ENCODE data around the gene GBF1. TPM values are rescaled to one million over a fixed set of nuclear protein-coding genes. Genes with fewer than 3 reads are reported as not detected.

Gene GBF1
- total and polyA plus RNA-seq, 12 donors, result 20.7 to 60.5 (median 49.3) TPM

DNA sequence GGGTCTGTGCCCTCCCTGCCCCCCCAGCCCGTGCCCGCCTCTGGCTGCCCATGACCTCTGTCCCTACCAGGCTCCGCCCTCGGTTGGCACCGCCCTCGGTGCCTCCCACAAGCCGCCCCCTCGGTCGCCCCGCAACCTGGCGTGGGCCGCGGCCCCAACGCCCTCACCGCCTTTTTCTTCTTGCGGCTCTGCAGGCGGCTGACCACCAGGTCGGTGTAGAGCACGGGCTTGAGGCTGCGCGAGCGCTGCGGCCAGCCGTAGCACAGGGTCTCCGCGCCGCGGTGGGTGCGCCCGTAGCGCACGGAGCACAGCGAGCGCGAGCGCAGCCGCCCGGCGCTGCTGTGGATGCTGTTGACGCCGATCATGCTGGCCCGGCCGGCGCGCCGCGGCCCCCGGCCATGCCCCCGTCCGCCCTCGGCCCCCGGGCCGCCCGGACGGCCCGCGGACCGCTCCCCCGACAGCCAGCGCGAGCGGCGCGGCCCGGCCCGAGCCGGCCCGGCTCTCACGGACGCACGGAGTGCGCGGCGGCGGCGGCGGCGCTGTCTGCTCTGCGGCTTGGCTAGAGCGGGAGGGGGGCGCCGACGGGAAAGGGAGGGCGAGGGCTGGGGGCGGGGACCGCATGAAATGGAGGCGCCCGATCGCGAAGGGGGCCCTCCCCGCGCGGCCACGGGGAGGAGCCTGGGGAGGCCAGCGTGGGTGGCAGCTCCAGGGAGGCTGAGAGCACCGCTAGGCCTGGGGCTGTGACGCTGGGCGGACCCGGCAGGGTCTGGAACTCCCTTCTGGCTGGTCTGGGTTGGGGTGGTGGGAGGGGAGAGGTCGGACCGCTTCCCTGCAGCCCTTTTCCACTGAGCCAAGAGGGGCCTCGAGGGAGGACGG lies 163.6 kb downstream of the GBF1 start:
- peak in 5 of 8 donors; percentile 26 to 53 (median 34) for ATAC-seq
- Histone ChIP-seq H3K27ac (no peak overlapping the region), H3K4me1 (peaks cover 0 to 24% (median 13%) of the 10 kb centered on the region in 9 donors), H3K27me3 (peaks cover 13 to 71% (median 65%) of the 10 kb centered on the region in 7 donors), H3K9me3 (no peaks in the 10 kb centered on the region), H3K36me3 (no peaks in the 10 kb centered on the region), H3K4me3 (peak overlapping the region in 9 of 10 donors; percentile 26 to 50 (median 41))
- peak in 1 of 2 donors; percentile 38 for DNase-seq
- TF ChIP-seq, protein P1, sequence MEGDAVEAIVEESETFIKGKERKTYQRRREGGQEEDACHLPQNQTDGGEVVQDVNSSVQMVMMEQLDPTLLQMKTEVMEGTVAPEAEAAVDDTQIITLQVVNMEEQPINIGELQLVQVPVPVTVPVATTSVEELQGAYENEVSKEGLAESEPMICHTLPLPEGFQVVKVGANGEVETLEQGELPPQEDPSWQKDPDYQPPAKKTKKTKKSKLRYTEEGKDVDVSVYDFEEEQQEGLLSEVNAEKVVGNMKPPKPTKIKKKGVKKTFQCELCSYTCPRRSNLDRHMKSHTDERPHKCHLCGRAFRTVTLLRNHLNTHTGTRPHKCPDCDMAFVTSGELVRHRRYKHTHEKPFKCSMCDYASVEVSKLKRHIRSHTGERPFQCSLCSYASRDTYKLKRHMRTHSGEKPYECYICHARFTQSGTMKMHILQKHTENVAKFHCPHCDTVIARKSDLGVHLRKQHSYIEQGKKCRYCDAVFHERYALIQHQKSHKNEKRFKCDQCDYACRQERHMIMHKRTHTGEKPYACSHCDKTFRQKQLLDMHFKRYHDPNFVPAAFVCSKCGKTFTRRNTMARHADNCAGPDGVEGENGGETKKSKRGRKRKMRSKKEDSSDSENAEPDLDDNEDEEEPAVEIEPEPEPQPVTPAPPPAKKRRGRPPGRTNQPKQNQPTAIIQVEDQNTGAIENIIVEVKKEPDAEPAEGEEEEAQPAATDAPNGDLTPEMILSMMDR (IDR thresholded peaks at IDR 0.05), result no peak
- 2% methylated on average over 74 to 103 of the region's 103 CpGs for WGBS, 2 donors
- intact Hi-C loops (cut with DNase I), result no loop called here

DNA sequence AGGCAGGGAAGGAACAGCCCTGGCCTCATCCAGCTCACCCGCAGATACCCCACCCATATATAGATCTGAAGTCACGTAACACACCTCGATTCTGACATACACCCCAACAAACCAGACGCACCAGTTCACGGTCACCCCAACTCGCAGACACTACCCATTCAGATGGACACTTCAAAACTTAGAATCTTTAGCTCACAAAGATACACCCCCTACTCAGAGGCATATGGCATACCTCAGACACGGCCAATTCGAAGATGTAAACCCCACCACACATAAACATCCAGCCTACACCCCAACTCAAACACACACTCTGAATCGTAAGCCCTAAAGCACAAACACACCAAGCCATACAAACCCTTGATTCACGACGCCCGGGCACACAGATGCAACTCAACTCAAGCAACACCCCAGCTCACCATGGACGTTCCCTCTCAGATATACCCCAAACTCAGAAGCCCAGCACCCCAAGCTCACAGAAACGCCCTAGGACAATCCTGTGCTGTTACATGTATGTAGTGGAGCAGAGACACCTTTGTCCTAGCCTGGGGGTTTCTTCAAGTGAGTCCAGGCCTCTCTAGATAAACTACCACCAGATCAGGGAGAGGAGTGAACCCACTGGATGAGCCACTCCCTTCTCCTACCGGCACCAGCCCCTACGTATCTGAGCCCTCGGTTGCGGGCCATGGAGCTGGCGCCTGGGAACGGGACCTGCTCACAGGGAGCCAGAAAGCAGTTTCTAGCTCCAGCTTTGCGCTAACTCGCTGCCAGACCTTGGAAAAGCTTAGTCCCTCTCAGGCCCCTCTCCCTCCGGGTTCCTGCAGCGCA lies 164.5 kb downstream of the GBF1 start:
- H3K4me3 ChIP-seq, result peak overlapping the region in 9 of 10 donors; percentile 12 to 50 (median 37)
- ATAC-seq, result peak in 1 of 8 donors; percentile 3
- intact Hi-C loops (cut with DNase I), result loop anchor here in 1 of 10 donors (10.0 kb wide), 1 partner anchor 175 kb away; no protein-coding TSS in a partner anchor
- H3K9me3 ChIP-seq, result no peaks in the 10 kb centered on the region
- no peak overlapping the region for H3K27ac ChIP-seq
- peaks cover 0 to 24% (median 13%) of the 10 kb centered on the region in 9 donors for H3K4me1 ChIP-seq
- peaks cover 13 to 75% (median 73%) of the 10 kb centered on the region in 7 donors for H3K27me3 ChIP-seq
- 28 to 33% methylated on average over 24 of the region's 24 CpGs for WGBS, 2 donors
- H3K36me3 ChIP-seq, result no peaks in the 10 kb centered on the region
- DNase-seq, result no peak
- TF ChIP-seq, protein P1 (IDR thresholded peaks at IDR 0.05), result no peak

DNA sequence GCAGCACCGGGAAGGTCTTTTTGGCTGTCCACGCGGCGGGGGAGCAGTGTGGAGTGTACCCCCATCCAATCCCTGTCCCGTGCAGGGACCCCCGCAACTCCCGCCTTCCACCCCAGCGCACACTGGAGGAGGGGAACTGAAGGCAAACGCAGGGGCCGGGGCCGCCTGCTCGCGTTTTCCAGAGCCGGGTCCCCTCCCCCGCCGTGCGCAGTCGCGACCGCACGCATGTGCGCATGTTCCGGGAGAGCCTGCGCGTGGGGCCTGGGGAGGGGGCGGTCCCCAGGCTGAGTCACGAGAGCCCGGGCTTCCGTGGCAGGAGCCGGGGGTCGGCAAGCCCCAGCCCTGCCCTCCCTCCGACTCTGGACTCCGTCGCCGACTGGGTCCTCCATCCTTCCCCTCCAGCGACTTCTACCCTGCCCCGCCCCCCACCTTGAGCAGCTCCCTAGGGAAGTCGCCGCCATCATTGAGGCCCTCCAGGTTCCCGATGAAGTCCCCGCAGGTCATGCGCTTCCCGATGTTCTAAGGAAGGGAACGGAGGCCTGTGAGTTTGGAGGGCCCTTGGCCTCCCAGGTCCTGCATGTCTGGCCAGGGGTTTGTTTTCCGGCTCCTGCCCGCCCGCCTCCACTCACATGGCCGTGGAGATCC lies 165.2 kb downstream of the GBF1 start:
- Histone ChIP-seq H3K27ac (no peak overlapping the region), H3K4me1 (peaks cover 0 to 24% (median 13%) of the 10 kb centered on the region in 9 donors), H3K9me3 (no peaks in the 10 kb centered on the region), H3K4me3 (peak overlapping the region in 9 of 10 donors; percentile 12 to 46 (median 37)), H3K27me3 (peaks cover 13 to 82% (median 80%) of the 10 kb centered on the region in 7 donors), H3K36me3 (no peaks in the 10 kb centered on the region)
- ATAC-seq (peak in 3 of 8 donors; percentile 4 to 22 (median 22)), DNase-seq (no peak)
- intact Hi-C loops (cut with DNase I), result loop anchor here in 1 of 10 donors (10.0 kb wide), 1 partner anchor 174 kb away; no protein-coding TSS in a partner anchor
- WGBS, 2 donors, result 1 to 4% methylated on average over 47 to 48 of the region's 48 CpGs
- TF ChIP-seq, protein P1 (IDR thresholded peaks at IDR 0.05), result no peak
